ENCODE data around the gene SPEM3. TPM values are rescaled to one million over a fixed set of nuclear protein-coding genes. Genes with fewer than 3 reads are reported as not detected.

SPEM3 gene
- total RNA-seq, result not detected

DNA sequence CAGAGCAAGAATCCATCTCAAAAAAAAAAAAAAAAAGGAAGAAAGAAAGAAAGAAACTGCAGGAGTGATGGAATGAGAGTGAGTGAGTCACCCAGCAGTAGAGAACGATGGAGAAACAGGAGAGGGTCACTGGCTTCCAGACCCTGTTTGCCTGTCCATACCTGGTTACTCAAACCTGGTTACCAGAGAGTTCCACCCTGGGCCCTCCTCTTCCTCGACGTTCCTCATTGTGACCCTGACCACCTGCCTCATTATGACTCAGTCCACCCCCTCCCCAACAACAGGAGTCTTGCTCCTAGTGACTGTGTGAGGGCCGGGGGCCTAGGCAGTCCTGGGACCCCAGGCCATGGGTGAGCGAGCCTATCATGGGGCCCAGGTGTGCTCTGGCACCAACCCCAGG is at the start of gene SPEM3:
SPEM3 (plus strand) TSS at position 301 of the 400 bp plus-strand sequence; CDS start at position 347, 46 bp downstream.
- no peaks in the 10 kb centered on the region for H3K9me3 ChIP-seq
- no peaks in the 10 kb centered on the region for H3K4me1 ChIP-seq
- WGBS, 2 donors, result 68 to 73% methylated on average over 5 of the region's 5 CpGs
- H3K4me3 ChIP-seq, result no peak within 1 kb of the TSS
- no peaks in the 10 kb centered on the region for H3K36me3 ChIP-seq
- TF ChIP-seq, protein P1, sequence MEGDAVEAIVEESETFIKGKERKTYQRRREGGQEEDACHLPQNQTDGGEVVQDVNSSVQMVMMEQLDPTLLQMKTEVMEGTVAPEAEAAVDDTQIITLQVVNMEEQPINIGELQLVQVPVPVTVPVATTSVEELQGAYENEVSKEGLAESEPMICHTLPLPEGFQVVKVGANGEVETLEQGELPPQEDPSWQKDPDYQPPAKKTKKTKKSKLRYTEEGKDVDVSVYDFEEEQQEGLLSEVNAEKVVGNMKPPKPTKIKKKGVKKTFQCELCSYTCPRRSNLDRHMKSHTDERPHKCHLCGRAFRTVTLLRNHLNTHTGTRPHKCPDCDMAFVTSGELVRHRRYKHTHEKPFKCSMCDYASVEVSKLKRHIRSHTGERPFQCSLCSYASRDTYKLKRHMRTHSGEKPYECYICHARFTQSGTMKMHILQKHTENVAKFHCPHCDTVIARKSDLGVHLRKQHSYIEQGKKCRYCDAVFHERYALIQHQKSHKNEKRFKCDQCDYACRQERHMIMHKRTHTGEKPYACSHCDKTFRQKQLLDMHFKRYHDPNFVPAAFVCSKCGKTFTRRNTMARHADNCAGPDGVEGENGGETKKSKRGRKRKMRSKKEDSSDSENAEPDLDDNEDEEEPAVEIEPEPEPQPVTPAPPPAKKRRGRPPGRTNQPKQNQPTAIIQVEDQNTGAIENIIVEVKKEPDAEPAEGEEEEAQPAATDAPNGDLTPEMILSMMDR (IDR thresholded peaks at IDR 0.05), result no peak
- no peak for TF ChIP-seq EP300 (IDR thresholded peaks at IDR 0.05)
- no peak for TF ChIP-seq POLR2A (IDR thresholded peaks at IDR 0.05)
- no peak for DNase-seq (ENCODE audit: low spot score in 2 of 2)
- no peaks in the 10 kb centered on the region for H3K27me3 ChIP-seq
- no peak within 1 kb of the TSS for H3K27ac ChIP-seq

GRCh38 chr17:7379134-7379533 is 49.5 kb upstream of the SPEM3 start:
- Histone ChIP-seq H3K27ac (no peak overlapping the region), H3K9me3 (no peaks in the 10 kb centered on the region), H3K4me3 (no peak overlapping the region), H3K4me1 (peaks cover 0 to 35% (median 10%) of the 10 kb centered on the region in 4 donors), H3K36me3 (no peaks in the 10 kb centered on the region), H3K27me3 (peaks cover 0 to 55% of the 10 kb centered on the region in 2 donors)
- 97 to 98% methylated on average over 3 of the region's 3 CpGs for WGBS, 2 donors
- no peak for DNase-seq (ENCODE audit: low spot score in 2 of 2)
- TF ChIP-seq EP300 (IDR thresholded peaks at IDR 0.05) (no peak), POLR2A (IDR thresholded peaks at IDR 0.05) (no peak)
- TF ChIP-seq, protein P1 (IDR thresholded peaks at IDR 0.05), result no peak

- H3K4me1 ChIP-seq, result peaks cover 0 to 40% (median 13%) of the 10 kb centered on the region in 4 donors
- H3K36me3 ChIP-seq, result no peaks in the 10 kb centered on the region
- 30 to 38% methylated on average over 5 to 7 of the region's 7 CpGs for WGBS, 2 donors
- no peak for TF ChIP-seq EP300 (IDR thresholded peaks at IDR 0.05)
- no peak for TF ChIP-seq POLR2A (IDR thresholded peaks at IDR 0.05)
- TF ChIP-seq, protein P1 (IDR thresholded peaks at IDR 0.05), result no peak
- peak overlapping the region in 3 of 4 donors; percentile 20 to 61 (median 58) for H3K4me3 ChIP-seq
- H3K27me3 ChIP-seq, result peaks cover 0 to 54% of the 10 kb centered on the region in 2 donors
- peak overlapping the region in 3 of 4 donors; percentile 45 to 79 (median 78) for H3K27ac ChIP-seq
- no peaks in the 10 kb centered on the region for H3K9me3 ChIP-seq
- DNase-seq (ENCODE audit: low spot score in 2 of 2), result peak in 1 of 2 donors; percentile 26
Observed at GRCh38 chr17:7380321-7380720, 48.3 kb upstream of the SPEM3 start.

GRCh38 chr17:7380855-7381683 is 47.6 kb upstream of the SPEM3 start, which contains the start of gene TNK1:
Gene TNK1 (plus strand): TSS chr17:7381089. CDS start chr17:7382927, 1,838 bp downstream.
- no peak for DNase-seq (ENCODE audit: low spot score in 2 of 2)
- Histone ChIP-seq H3K9me3 (no peaks in the 10 kb centered on the region), H3K27ac (peak within 1 kb of the TSS in 3 of 4 donors; percentile 45 to 79 (median 78)), H3K4me1 (peaks cover 0 to 40% (median 13%) of the 10 kb centered on the region in 4 donors), H3K27me3 (peaks cover 0 to 47% of the 10 kb centered on the region in 2 donors), H3K36me3 (peaks cover 0 to under 1% (median 0%) of the 10 kb centered on the region in 3 donors), H3K4me3 (peak within 1 kb of the TSS; percentile 20 to 61 (median 40))
- 5 to 6% methylated on average over 36 to 46 of the region's 52 CpGs for WGBS, 2 donors
- TF ChIP-seq EP300 (IDR thresholded peaks at IDR 0.05), result peak in 1 of 2 donors; percentile 50
- TF ChIP-seq, protein P1 (IDR thresholded peaks at IDR 0.05), result no peak
- no peak for TF ChIP-seq POLR2A (IDR thresholded peaks at IDR 0.05)

- H3K27me3 ChIP-seq, result peaks cover 0 to 47% of the 10 kb centered on the region in 2 donors
- H3K4me1 ChIP-seq, result peaks cover 0 to 40% (median 13%) of the 10 kb centered on the region in 4 donors
- 79 to 86% methylated on average over 10 of the region's 10 CpGs for WGBS, 2 donors
- no peak overlapping the region for H3K27ac ChIP-seq
- DNase-seq (ENCODE audit: low spot score in 2 of 2), result no peak
- H3K9me3 ChIP-seq, result no peaks in the 10 kb centered on the region
- no peak for TF ChIP-seq POLR2A (IDR thresholded peaks at IDR 0.05)
- no peak for TF ChIP-seq EP300 (IDR thresholded peaks at IDR 0.05)
- TF ChIP-seq, protein P1 (IDR thresholded peaks at IDR 0.05), result no peak
- H3K4me3 ChIP-seq, result no peak overlapping the region
- peaks cover 0 to 19% (median 0%) of the 10 kb centered on the region in 3 donors for H3K36me3 ChIP-seq
Observed at GRCh38 chr17:7382901-7383300, 45.8 kb upstream of the SPEM3 start.
